Measurements from ENCODE around the gene FBXO2.

GRCh38 chr1:11684070-11684469 lies 29.8 kb upstream of the FBXO2 start:
- TF ChIP-seq CTCF (IDR thresholded peaks at IDR 0.05; ENCODE audit: borderline replicate concordance, extremely low read depth, low read length, poor library complexity, severe bottlenecking) (no peak), EZH2 (IDR thresholded peaks at IDR 0.05; ENCODE audit: borderline replicate concordance, low read depth, low read length, severe bottlenecking) (no peak)
